ENCODE measurements around the gene GPC6. TPM values are rescaled to one million over a fixed set of nuclear protein-coding genes. Genes with fewer than 3 reads are reported as not detected.

The GPC6 gene
- polyA plus RNA-seq, 1 donor (not counting 4 experiments of a cell fraction or from before 2014, with no cell fraction given): 0.42 TPM

DNA sequence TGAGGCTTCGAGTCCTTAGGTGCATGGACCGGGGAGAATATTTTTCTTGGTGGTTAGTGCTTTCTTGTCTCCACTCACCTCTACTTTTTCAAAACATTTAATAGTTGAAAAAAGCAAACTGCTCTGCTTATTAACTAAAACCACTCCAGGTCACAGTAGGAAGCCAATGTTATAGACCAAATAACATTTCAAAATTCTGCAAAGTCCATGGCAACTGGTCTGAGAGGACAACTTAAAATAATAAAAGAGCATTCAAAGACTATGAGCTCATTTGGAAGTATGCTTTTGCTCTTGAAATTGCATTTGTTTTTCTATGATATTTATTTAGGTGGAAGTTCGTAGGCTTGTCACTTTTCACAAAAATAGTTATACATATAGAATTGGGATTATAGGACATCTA lies 769.9 kb downstream of the GPC6 start:
- no peaks in the 10 kb centered on the region for H4K20me1 ChIP-seq (ENCODE audit: control insufficient read depth, extremely low read depth, insufficient read depth, low read length)
- no peak for FAIRE-seq

DNA sequence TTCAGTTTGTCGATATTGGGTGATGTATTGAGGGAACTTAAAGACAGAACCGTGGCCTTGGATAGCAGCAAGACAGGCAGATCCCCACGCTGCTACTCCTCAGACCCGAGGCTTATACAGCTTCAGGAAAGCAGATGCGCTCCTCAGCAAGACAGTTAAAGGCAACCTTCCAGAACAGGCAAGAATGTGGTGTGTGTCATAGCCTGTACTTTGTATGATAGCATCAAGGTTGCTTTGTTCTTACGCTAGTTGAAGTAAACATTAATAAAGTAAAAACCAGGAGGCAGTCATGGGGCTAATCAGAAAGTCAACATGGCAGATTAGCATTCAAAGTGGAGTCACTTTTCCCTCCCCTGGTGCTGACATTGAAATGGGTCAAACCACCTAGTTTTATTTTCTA lies 779.7 kb downstream of the GPC6 start:
- Histone ChIP-seq H4K20me1 (ENCODE audit: control insufficient read depth, extremely low read depth, insufficient read depth, low read length) (no peaks in the 10 kb centered on the region), H2AFZ (ENCODE audit: control insufficient read depth, low read length) (no peak overlapping the region), H3K27ac (ENCODE audit: control insufficient read depth, insufficient read depth, low read length) (no peak overlapping the region), H3K4me2 (ENCODE audit: control insufficient read depth, extremely low read depth, insufficient read depth, low read depth, low read length) (no peak overlapping the region), H3K79me2 (ENCODE audit: control insufficient read depth, insufficient read depth, low read length) (no peaks in the 10 kb centered on the region), H3K4me3 (ENCODE audit: control insufficient read depth in 2 of 3, extremely low read depth in 1 of 3, insufficient read depth in 2 of 3, low read depth in 1 of 3, low read length in 3 of 3) (no peak overlapping the region), H3K27me3 (ENCODE audit: control insufficient read depth, extremely low read depth, insufficient read depth, low read length) (no peaks in the 10 kb centered on the region), H3K36me3 (ENCODE audit: control insufficient read depth in 2 of 2, extremely low read depth in 1 of 2, insufficient read depth in 2 of 2, low read length in 2 of 2) (no peaks in the 10 kb centered on the region), H3K9ac (ENCODE audit: control insufficient read depth, extremely low read depth, insufficient read depth, low read length) (no peak overlapping the region), H3K9me3 (ENCODE audit: control insufficient read depth, low read depth, low read length) (peaks cover 1% of the 10 kb centered on the region), H3K9me1 (ENCODE audit: control insufficient read depth, extremely low read depth, insufficient read depth, low read length) (no peaks in the 10 kb centered on the region), H3K4me1 (ENCODE audit: control insufficient read depth, extremely low read depth, insufficient read depth, low read length) (no peaks in the 10 kb centered on the region)
- no peak for DNase-seq (ENCODE audit: low read depth, low spot score)
- no peak for FAIRE-seq
- TF ChIP-seq, protein P1, sequence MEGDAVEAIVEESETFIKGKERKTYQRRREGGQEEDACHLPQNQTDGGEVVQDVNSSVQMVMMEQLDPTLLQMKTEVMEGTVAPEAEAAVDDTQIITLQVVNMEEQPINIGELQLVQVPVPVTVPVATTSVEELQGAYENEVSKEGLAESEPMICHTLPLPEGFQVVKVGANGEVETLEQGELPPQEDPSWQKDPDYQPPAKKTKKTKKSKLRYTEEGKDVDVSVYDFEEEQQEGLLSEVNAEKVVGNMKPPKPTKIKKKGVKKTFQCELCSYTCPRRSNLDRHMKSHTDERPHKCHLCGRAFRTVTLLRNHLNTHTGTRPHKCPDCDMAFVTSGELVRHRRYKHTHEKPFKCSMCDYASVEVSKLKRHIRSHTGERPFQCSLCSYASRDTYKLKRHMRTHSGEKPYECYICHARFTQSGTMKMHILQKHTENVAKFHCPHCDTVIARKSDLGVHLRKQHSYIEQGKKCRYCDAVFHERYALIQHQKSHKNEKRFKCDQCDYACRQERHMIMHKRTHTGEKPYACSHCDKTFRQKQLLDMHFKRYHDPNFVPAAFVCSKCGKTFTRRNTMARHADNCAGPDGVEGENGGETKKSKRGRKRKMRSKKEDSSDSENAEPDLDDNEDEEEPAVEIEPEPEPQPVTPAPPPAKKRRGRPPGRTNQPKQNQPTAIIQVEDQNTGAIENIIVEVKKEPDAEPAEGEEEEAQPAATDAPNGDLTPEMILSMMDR (optimal IDR thresholded peaks at IDR 0.05 in 1 of 3, IDR thresholded peaks at IDR 0.05 in 1 of 3, conservative IDR thresholded peaks at IDR 0.05 in 1 of 3; ENCODE audit: extremely low read depth in 1 of 3, insufficient read depth in 2 of 3, low read length in 3 of 3): no peak
- no peak for TF ChIP-seq EZH2 (IDR thresholded peaks at IDR 0.05; ENCODE audit: low read length)
- dilution Hi-C loops (cut with MboI; ENCODE audit: extremely low pct_ligation_motif_present, low sequenced_read_pairs): no loop called here

More for the DNA sequence above, 769.9 kb downstream of the GPC6 start:
- Histone ChIP-seq H3K36me3 (ENCODE audit: control insufficient read depth in 2 of 2, extremely low read depth in 1 of 2, insufficient read depth in 2 of 2, low read length in 2 of 2) (no peaks in the 10 kb centered on the region), H3K9me3 (ENCODE audit: control insufficient read depth, low read depth, low read length) (no peaks in the 10 kb centered on the region), H3K4me1 (ENCODE audit: control insufficient read depth, extremely low read depth, insufficient read depth, low read length) (no peaks in the 10 kb centered on the region), H3K79me2 (ENCODE audit: control insufficient read depth, insufficient read depth, low read length) (no peaks in the 10 kb centered on the region), H3K9me1 (ENCODE audit: control insufficient read depth, extremely low read depth, insufficient read depth, low read length) (no peaks in the 10 kb centered on the region), H3K4me3 (ENCODE audit: control insufficient read depth in 2 of 3, extremely low read depth in 1 of 3, insufficient read depth in 2 of 3, low read depth in 1 of 3, low read length in 3 of 3) (no peak overlapping the region), H3K27ac (ENCODE audit: control insufficient read depth, insufficient read depth, low read length) (no peak overlapping the region), H3K4me2 (ENCODE audit: control insufficient read depth, extremely low read depth, insufficient read depth, low read depth, low read length) (no peak overlapping the region), H2AFZ (ENCODE audit: control insufficient read depth, low read length) (no peak overlapping the region), H3K9ac (ENCODE audit: control insufficient read depth, extremely low read depth, insufficient read depth, low read length) (no peak overlapping the region), H3K27me3 (ENCODE audit: control insufficient read depth, extremely low read depth, insufficient read depth, low read length) (no peaks in the 10 kb centered on the region)
- DNase-seq (ENCODE audit: low read depth, low spot score): no peak
- TF ChIP-seq, protein P1 (optimal IDR thresholded peaks at IDR 0.05 in 1 of 3, IDR thresholded peaks at IDR 0.05 in 1 of 3, conservative IDR thresholded peaks at IDR 0.05 in 1 of 3; ENCODE audit: extremely low read depth in 1 of 3, insufficient read depth in 2 of 3, low read length in 3 of 3): no peak
- TF ChIP-seq EZH2 (IDR thresholded peaks at IDR 0.05; ENCODE audit: low read length): no peak
- dilution Hi-C loops (cut with MboI; ENCODE audit: extremely low pct_ligation_motif_present, low sequenced_read_pairs): no loop called here

Data from keratinocyte (primary cell).